ENCODE data around the gene LEKR1.
A peak's percentile ranks its signal among the peaks of the same experiment; 100 is the strongest.

LEKR1 gene

GRCh38 chr3:156987946-156988345 is 161.8 kb downstream of the LEKR1 start:
- DNase-seq, result no peak

GRCh38 chr3:156997351-156997750 is 171.2 kb downstream of the LEKR1 start:
- DNase-seq, result peak; percentile 10

- DNase-seq, result no peak
Observed at GRCh38 chr3:157001221-157001957, 175.2 kb downstream of the LEKR1 start.

- no peak for DNase-seq
Observed at GRCh38 chr3:157021679-157022078, 195.5 kb downstream of the LEKR1 start.

- DNase-seq, result no peak
Observed at GRCh38 chr3:157023226-157023625, 197.1 kb downstream of the LEKR1 start.

DNA sequence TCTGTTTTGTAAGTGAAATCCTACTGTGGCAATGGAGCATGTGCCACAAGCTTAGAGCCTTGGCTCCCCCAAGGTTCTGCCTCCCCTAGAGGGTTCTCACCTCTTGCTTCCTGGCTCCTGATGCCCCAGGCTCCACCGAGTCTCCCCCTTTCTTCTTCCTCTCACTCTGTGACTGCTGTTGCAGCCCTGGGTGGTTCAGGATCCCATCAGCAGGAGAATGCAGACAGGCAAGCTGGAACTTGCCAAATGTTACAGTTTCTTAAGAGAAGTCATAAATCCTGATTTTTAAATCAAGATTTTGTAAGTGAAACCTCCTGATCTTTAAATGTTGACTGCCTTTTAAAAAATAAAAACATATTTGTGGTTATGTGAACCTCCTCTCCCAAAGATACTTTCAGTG is 199.9 kb downstream of the LEKR1 start:
- no peak for DNase-seq

DNA sequence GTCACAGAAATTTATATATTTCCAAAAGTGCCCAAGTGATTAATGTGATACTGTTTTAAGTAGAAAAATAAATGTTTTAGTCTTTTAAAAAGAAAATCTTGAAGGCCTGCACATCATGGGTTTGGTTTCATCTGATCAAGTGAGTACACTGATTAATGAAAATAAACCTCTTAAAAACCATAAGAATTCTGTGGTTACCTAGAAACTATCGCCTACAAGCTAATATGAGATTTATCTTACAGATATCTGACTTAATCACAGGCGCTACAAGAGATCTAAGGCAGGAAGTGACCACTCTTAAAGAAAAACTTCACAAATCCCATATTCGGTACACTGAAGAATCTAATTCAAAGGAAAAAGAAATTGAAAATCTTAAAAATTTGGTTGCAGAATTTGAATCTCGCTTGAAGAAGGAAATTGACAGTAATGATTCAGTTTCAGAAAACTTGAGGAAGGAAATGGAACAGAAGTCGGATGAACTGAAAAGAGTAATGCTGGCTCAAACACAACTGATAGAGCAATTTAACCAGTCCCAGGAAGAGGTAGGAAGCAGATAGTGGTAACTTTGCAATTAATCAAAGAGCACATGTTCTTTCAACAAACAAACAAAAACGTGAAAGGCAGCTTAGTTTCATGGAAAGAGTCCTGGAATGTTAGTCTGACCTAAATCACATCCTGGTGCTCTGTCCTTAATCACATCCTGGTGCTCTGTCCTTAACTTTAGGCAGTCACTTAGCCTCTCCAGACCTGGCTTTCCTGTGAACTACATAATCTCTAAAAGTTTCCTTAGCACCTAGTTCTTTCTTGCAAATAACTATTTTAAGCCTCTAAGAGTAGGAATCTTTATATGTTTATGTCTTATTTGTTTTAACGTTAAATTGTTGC is 201.9 kb downstream of the LEKR1 start:
- no peak for DNase-seq

GRCh38 chr3:157029365-157029790 is 203.2 kb downstream of the LEKR1 start:
- no peak for DNase-seq

DNA sequence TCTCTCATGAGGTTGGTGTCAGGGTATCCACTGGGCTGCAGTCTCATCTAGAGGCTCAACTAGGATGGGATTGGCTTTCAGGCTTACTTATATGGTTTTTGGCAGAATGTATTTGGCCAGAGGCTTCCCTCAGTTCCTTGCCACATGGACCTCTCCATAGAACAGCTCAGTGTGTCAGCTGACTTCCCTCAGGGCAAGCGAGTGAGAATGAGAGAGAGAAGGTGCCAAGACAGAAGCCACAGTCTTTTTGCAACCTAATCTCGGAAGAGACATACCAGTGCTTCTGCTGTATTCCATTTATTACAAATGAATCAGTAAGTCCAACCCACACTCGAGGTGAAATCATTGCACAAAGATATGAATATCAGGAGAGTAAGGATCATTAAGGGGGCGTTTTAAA is 204.6 kb downstream of the LEKR1 start:
- no peak for DNase-seq

- no peak for DNase-seq
Observed at GRCh38 chr3:157033001-157033400, 206.8 kb downstream of the LEKR1 start.

DNA sequence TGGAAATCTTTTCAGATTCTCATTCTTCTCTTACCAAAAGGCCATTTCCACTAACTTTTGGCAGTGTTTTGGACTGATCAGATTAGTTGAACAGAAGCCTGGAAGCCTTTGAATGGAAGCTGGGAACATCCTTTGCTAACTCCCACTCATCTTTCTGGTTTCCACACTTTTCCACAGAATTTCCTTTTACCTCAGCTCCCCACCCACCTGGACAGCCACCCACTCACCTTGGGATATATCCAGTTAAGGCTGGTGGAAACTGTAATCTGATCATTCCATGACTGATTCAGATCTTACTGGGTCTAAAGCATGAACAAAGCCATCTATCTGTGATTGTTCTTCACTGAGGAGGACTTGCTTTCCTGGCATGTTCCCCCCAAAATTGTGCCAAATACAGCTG is 214.3 kb downstream of the LEKR1 start:
- no peak for DNase-seq

DNA sequence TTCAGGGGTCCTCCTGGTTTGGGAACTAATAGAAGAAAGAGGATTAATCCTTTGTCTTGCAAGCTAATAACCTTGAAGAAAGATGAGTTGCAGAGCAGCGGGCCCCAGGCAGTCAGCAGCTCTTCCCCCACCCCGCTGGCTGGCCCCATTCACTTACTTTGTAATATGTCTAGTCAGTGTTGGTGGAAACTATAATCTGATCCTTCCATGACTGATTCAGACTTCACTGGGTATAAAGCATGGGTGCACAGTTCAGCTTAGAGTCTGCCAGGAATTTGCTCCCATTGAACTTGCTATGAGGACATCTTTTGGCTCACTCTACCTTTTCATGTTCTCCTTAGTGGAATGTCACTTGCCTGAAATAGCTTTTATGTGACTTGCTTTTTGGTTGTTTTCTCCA is 216.1 kb downstream of the LEKR1 start:
- DNase-seq, result no peak

- no peak for DNase-seq
Observed at GRCh38 chr3:157043771-157044170, 217.6 kb downstream of the LEKR1 start.

DNA sequence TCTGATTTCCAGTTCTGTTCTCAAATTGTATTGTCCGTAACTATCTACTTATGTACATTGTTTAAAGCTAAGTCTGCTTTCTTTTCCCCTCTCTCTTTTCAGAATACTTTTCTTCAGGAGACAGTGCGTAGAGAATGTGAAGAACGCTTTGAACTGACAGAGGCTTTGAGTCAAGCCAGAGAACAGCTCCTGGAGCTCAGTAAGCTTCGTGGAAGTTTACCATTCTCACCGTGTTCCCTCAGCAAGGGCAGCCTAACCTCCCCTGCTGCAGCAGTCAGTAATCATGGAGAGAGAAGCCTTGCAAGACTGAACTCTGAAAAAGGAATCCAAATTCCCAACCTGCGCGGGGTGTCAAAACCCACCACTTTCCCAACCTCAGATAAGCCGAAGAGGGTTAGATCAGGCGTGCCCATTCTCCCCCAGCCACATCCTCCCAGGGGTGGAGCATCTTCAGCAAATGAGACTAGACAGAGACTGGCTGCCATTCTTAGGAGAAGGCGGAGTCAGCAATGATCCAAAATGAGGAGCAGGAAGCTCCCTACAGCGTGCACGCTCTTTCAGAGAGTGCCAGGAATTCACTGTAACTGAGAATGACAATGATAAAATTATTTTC is 219.2 kb downstream of the LEKR1 start:
- DNase-seq, result no peak

DNA sequence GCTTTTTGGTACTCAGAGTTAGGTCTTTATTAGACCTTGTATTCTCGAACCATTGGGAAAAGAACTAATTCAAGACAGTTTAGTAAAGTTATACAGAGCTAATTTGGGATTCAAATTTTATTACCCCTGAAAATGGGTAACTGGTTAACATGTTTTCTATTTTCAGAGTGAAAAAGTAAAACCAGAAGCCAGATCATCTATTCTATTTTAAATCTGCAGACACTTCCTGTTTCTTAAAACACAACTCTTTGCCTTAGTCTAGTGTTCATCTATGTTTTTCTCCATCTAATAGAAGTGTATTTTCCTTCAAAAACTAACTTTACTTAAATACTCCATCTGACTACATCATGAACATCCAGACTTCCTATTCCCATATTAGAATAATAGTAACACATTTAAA is 220.4 kb downstream of the LEKR1 start:
- DNase-seq, result no peak

DNA sequence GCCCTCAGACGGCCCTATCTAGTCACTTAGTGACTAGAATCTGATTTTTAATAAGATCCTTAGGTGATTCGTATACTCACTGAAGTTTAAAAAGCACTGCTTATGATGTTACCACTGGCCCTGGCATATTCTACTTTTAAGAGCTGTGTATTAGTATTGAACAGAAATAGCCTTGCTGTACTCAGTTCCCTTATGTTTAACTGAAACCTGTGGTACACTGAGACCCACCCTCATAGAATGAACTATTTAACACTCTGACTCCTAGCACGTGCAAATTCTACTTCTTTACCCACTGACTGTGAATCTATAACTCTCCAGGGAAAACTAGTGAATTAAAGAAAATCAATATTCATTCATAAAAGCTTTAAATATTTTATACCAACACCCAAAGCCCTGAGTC is 224.9 kb downstream of the LEKR1 start:
- DNase-seq, result no peak

DNA sequence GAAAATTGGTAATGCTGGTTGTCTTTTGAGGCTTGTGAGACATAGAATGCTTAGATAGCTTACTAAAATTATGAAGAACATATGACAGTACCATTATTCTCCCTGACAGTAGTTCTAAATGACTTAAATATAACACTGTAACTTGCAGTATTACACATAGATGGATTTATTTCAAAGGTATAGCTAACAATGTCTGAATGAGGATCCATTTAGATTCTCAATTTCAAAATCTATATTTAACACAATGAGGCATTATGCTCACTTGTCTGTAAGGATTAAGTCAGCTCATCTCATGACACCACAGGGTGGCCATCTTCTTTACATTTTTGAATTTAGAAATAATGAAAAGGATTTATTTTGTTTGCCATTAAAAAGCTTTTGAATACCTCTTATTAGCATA is 225.4 kb downstream of the LEKR1 start:
- DNase-seq, result no peak

DNA sequence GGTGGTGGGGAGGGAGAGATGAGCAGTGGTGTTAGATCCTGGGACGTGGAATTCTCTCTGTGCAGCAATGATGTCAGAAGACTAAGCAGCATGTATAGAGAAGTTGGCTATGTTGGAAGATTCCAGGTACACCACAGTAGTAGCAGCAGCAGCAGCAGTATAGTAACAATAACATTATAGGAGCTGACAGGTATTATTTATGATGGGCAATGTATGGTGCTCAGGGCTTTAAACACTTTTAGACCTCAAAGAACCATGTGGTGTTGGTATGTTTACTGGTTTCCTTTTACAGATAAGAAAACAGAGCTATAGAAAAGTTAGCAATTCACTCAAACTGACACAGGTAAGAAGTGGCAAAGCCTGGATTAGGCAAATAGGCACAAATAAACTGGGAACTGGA is 229.9 kb downstream of the LEKR1 start:
- no peak for DNase-seq

DNA sequence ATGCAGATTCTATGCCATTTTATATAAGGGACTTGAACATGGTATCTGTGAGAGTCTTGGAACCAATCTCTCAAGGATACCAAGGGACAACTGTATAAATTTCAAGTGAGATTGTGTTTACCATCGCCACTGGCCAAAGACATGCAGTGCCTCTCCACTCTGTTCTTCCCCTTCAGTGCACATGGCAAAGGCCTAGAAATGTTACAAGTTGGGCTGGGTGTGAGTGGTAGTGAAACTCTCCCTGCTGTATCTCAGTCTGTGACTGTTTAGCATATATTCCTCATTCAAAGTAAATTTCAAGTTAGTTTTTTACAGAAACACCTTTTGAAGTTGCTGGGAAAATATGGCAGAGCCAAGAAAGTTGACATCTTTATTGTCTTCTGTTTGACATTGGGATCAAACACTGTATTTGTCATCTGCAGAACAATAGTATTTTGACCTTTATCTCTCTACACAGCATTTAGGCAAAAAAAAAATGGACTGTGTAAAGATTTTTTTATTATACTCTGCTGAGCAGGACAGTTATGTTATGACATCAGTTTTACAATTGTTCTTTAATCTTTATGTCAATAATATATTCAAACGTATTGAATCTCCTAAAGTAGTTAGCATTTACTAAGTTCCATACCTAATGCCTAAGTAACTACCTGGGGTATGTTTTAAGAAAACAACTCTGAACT is 232.4 kb downstream of the LEKR1 start:
- no peak for DNase-seq

DNA sequence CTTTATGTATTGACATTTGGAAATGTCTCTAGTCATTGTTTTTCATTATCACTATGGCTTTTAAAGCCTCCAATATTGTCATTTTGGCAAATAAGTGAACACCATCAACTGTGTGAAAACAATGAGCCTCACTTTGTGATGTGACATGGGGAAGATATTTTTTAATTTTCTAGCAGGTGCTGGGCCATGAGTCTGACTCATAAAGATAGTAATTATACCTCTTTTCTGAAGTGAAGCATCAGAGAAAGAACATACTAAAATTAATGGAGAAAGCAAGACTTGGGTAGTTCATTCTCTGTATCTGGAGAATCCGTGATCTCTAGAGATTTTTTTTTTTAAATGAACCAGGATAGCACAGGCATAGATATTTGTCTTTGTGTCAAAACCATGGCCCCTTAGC is 233.0 kb downstream of the LEKR1 start:
- DNase-seq, result no peak

GRCh38 chr3:157059661-157060060 is 233.5 kb downstream of the LEKR1 start:
- no peak for DNase-seq

DNA sequence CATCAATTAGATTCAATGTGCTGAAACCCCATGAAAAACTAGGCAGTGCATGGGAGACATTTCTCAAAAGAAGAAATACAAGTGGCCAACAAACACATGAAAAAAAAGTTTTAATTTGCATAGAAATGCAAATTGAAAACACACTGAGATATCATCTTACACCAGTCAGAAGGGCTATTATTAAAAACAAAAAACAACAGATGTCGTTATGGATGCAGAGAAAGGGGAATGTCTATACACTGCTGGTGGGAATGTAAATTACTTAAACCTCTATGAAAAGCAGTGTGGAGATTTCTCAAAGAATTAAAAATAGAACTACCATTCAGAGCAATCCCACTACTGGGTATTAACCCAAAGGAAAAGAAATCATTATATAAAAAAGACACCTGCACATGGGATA is 235.1 kb downstream of the LEKR1 start:
- no peak for DNase-seq

- DNase-seq, result no peak
Observed at GRCh38 chr3:157063469-157063868, 237.3 kb downstream of the LEKR1 start.
